HL-60 (cell line): ENCODE data around the gene TMEM128.

ENCODE experiments used
- GABPA ChIP-seq: IDR thresholded peaks from 2 replicates; pipeline ENCODE4 v1.6.1; 2012; ENCODE audit warnings: low read depth
- POLR2AphosphoS5 ChIP-seq: IDR thresholded peaks from 2 replicates; pipeline ENCODE4 v1.6.1; 2012; ENCODE audit warnings: low read depth
- SPI1 ChIP-seq: IDR thresholded peaks from 2 replicates; pipeline ENCODE4 v1.6.1; 2012; ENCODE audit warnings: low read depth, mild to moderate bottlenecking, borderline replicate concordance
- TF ChIP-seq, protein P1 (sequence below): IDR thresholded peaks from 2 replicates; pipeline ENCODE4 v1.6.1; 2012; ENCODE audit warnings: low read depth; ENCODE audit not compliant: insufficient replicate concordance
- TF ChIP-seq, protein P2 (sequence below): IDR thresholded peaks from one replicate; pipeline ENCODE4 v1.5.1; 2011; ENCODE audit warnings: low read length, control low read depth, inconsistent platforms; ENCODE audit not compliant: insufficient read depth

DNA sequence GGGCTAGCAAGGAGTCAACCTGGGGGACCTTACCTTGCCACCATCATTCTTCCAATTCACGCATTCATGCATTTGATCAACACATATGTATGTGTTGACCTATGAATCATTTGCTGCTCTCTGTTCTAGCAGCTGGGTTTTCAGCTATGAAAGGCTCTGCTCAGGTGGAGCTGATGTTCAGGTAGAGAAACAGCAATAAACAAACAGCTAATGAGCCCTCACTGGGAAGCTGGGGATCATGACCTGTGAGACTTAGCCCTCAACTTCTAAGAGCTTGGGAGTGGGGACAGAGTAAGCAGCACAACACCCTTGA, 19.7 kb downstream of the TMEM128 start:
- TF ChIP-seq POLR2AphosphoS5 = no peak
- TF ChIP-seq, protein P1, sequence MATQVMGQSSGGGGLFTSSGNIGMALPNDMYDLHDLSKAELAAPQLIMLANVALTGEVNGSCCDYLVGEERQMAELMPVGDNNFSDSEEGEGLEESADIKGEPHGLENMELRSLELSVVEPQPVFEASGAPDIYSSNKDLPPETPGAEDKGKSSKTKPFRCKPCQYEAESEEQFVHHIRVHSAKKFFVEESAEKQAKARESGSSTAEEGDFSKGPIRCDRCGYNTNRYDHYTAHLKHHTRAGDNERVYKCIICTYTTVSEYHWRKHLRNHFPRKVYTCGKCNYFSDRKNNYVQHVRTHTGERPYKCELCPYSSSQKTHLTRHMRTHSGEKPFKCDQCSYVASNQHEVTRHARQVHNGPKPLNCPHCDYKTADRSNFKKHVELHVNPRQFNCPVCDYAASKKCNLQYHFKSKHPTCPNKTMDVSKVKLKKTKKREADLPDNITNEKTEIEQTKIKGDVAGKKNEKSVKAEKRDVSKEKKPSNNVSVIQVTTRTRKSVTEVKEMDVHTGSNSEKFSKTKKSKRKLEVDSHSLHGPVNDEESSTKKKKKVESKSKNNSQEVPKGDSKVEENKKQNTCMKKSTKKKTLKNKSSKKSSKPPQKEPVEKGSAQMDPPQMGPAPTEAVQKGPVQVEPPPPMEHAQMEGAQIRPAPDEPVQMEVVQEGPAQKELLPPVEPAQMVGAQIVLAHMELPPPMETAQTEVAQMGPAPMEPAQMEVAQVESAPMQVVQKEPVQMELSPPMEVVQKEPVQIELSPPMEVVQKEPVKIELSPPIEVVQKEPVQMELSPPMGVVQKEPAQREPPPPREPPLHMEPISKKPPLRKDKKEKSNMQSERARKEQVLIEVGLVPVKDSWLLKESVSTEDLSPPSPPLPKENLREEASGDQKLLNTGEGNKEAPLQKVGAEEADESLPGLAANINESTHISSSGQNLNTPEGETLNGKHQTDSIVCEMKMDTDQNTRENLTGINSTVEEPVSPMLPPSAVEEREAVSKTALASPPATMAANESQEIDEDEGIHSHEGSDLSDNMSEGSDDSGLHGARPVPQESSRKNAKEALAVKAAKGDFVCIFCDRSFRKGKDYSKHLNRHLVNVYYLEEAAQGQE = no peak
- TF ChIP-seq, protein P2, sequence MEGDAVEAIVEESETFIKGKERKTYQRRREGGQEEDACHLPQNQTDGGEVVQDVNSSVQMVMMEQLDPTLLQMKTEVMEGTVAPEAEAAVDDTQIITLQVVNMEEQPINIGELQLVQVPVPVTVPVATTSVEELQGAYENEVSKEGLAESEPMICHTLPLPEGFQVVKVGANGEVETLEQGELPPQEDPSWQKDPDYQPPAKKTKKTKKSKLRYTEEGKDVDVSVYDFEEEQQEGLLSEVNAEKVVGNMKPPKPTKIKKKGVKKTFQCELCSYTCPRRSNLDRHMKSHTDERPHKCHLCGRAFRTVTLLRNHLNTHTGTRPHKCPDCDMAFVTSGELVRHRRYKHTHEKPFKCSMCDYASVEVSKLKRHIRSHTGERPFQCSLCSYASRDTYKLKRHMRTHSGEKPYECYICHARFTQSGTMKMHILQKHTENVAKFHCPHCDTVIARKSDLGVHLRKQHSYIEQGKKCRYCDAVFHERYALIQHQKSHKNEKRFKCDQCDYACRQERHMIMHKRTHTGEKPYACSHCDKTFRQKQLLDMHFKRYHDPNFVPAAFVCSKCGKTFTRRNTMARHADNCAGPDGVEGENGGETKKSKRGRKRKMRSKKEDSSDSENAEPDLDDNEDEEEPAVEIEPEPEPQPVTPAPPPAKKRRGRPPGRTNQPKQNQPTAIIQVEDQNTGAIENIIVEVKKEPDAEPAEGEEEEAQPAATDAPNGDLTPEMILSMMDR = no peak
- TF ChIP-seq SPI1 = no peak
- no peak for TF ChIP-seq GABPA
